HEK293T (cell line): Measurements from ENCODE around the gene UQCR11.

Experiments
- CTCF ChIA-PET: fragments of 350-600 bp; formaldehyde crosslinking; extraction: SDS; loops from one replicate; lab custom pipeline; 2021; ENCODE audit warnings: antibody characterized with exemption, inconsistent platforms; lab: Yijun Ruan, JAX
- POLR2A ChIA-PET: fragments of 350-600 bp; formaldehyde crosslinking; extraction: SDS; loops from one replicate; lab custom pipeline; 2020; ENCODE audit warnings: antibody characterized with exemption, inconsistent platforms; lab: Yijun Ruan, JAX
- DNase-seq: peaks from one replicate; pipeline ENCODE4 v3.0.0; 2012; ENCODE audit warnings: mixed read lengths; ENCODE audit errors: extremely low spot score
- ARNT ChIP-seq: fragments of 450-650 bp; IDR thresholded peaks from 2 replicates; pipeline ENCODE4 v1.6.1; 2017; ENCODE audit warnings: mild to moderate bottlenecking
- BHLHE40 ChIP-seq: fragments of 450-650 bp; IDR thresholded peaks from 2 replicates; pipeline ENCODE4 v1.6.1; 2016; ENCODE audit warnings: mild to moderate bottlenecking, moderate library complexity, borderline replicate concordance
- CTBP1 ChIP-seq: fragments of 450-650 bp; IDR thresholded peaks from 2 replicates; pipeline ENCODE4 v1.6.1; 2016; ENCODE audit warnings: borderline replicate concordance
- ELF4 ChIP-seq: fragments of 450-650 bp; IDR thresholded peaks from 2 replicates; pipeline ENCODE4 v1.6.1; 2017; ENCODE audit warnings: antibody characterized with exemption
- FOXA1 ChIP-seq: fragments of 450-650 bp; IDR thresholded peaks from 2 replicates; pipeline ENCODE4 v1.6.1; 2016; ENCODE audit warnings: mild to moderate bottlenecking
- FOXK2 ChIP-seq: fragments of 450-650 bp; IDR thresholded peaks from 2 replicates; pipeline ENCODE4 v1.6.1; 2016; ENCODE audit warnings: mild to moderate bottlenecking
- FOXM1 ChIP-seq: fragments of 450-650 bp; IDR thresholded peaks from 2 replicates; pipeline ENCODE4 v1.6.1; 2017; ENCODE audit warnings: mild to moderate bottlenecking, borderline replicate concordance
- HDGF ChIP-seq: fragments of 450-650 bp; IDR thresholded peaks from 2 replicates; pipeline ENCODE4 v1.6.1; 2017; ENCODE audit warnings: antibody characterized with exemption, borderline replicate concordance
- L3MBTL2 ChIP-seq: fragments of 450-650 bp; conservative IDR thresholded peaks from 2 replicates; pipeline ENCODE4 v1.6.1; 2016; ENCODE audit warnings: mild to moderate bottlenecking
- LEF1 ChIP-seq: fragments of 450-650 bp; IDR thresholded peaks from 2 replicates; pipeline ENCODE4 v1.6.1; 2017; ENCODE audit warnings: mild to moderate bottlenecking, borderline replicate concordance
- NFRKB ChIP-seq: fragments of 450-650 bp; IDR thresholded peaks from 2 replicates; pipeline ENCODE4 v1.6.1; 2016; ENCODE audit warnings: mild to moderate bottlenecking, moderate library complexity
- SP1 ChIP-seq: fragments of 450-650 bp; IDR thresholded peaks from 2 replicates; pipeline ENCODE4 v1.6.1; 2017
- SUZ12 ChIP-seq: fragments of 450-650 bp; IDR thresholded peaks from 2 replicates; pipeline ENCODE4 v1.6.1; 2016; ENCODE audit warnings: mild to moderate bottlenecking
- TARDBP ChIP-seq: fragments of 450-650 bp; IDR thresholded peaks from 2 replicates; pipeline ENCODE4 v1.6.1; 2016
- ZNF384 ChIP-seq: fragments of 450-650 bp; IDR thresholded peaks from 2 replicates; pipeline ENCODE4 v1.6.1; 2016
- TF ChIP-seq, protein P1 (sequence below): fragments of 450-650 bp; IDR thresholded peaks from 2 replicates; pipeline ENCODE4 v1.6.1; 2016

Gene UQCR11

DNA sequence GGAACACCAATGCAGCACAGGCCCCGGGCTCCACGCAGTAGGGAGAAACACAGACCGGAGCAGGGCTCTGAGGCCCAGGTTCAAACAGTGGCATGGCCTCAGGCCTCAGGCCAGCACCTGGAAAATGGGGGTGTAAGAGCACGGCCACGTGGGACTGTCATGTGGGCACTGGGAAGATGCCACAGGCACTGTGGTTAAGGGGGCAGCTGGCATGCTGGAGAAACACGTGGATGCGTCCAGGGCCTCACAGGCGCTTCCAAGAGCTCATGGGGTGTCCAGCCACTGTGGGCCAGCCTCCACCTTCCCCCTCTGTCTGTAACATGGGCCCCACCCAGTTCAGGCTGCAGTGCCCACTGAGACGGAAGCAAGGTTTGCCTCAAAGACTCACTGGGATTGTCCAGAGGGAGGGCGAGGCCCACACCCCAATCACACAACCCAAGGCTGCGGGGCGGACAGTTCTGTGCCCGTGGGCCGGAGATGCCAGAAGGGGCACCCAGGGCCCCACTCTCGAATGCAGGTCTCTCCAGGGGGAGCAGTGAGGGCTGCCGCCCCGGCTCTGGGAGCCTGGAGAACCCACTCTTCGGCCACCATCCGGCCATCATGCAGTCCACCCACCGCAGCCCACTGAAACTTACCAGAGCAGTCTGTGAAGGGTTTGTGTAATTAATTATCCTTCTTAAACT, 6.3 kb downstream of the UQCR11 start:
- no peak for DNase-seq
- no peak for TF ChIP-seq BHLHE40
- no peak for TF ChIP-seq FOXK2
- no peak for TF ChIP-seq LEF1
- TF ChIP-seq NFRKB = no peak
- TF ChIP-seq HDGF = no peak
- TF ChIP-seq FOXM1 = no peak
- no peak for TF ChIP-seq ARNT
- no peak for TF ChIP-seq FOXA1
- no peak for TF ChIP-seq L3MBTL2
- TF ChIP-seq SUZ12 = no peak
- TF ChIP-seq, protein P1, sequence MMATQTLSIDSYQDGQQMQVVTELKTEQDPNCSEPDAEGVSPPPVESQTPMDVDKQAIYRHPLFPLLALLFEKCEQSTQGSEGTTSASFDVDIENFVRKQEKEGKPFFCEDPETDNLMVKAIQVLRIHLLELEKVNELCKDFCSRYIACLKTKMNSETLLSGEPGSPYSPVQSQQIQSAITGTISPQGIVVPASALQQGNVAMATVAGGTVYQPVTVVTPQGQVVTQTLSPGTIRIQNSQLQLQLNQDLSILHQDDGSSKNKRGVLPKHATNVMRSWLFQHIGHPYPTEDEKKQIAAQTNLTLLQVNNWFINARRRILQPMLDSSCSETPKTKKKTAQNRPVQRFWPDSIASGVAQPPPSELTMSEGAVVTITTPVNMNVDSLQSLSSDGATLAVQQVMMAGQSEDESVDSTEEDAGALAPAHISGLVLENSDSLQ = no peak
- no peak for TF ChIP-seq ZNF384
- TF ChIP-seq CTBP1 = no peak
- TF ChIP-seq TARDBP = no peak
- TF ChIP-seq SP1 = no peak
- TF ChIP-seq ELF4 = no peak
- CTCF ChIA-PET = no interaction called here
- POLR2A ChIA-PET = no interaction called here

DNA sequence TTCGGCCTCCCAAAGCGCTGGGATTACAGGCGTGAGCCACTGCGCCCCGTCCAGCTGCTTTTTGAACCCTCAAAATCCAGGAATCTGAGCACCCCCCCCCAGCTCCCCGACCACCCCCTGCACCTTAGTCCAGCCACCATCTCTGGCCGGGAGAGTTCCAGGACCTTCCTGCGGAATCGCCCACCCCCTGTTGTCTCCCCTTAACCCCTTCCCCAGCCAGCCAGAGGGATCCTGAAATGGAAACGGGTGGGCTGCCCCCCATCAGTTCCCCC, 11.8 kb downstream of the UQCR11 start:
- POLR2A ChIA-PET = interaction anchor here (0.6 to 2.5 kb wide), 10 partner anchors 8 to 315 kb away, joined by 3 to 28 read pairs (median 4); partner anchors contain the start of gene UQCR11
- DNase-seq = no peak

DNA sequence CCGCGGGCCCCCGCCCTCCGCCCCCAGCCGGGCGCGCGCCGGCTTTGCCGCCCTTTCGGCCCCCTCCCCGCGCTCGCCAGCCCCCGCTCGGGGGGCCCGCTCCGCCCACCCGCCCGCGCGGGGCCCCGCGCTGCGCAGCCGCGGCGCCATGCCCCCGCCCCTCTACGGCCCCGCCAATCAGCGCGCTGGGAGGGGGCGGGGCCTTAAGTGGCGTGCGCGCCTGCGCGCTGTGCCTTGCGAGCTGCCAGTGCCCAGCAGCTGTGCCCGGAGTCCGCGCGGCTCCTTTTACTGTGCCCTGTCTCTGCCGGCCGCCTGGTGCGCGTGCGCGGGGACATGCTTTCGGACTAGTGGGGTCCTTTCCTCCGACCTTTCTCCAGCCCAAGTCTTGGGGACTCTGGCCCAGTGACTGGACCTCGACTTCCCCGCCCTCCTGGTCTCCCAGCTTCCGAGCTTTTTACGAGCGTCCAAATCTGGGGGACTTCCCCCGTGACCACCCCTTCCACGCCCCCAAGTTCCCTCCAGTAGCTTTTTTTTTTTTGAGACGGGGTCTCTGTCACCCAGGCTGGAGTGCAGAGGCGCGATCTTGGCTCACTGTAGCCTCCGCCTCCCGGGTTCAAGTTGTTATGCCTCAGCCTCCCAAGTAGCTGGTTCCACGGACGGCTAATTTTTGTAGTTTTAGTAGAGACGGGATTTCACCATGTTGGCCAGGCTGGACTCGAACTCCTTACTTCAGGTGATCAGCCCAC, 12.3 kb downstream of the UQCR11 start, which contains the start of gene MBD3:
MBD3 (minus strand) TSS at position 111 of the 746 bp plus-strand sequence. CDS start 234 bp downstream, outside the sequence.
- ChIA-PET CTCF (no interaction called here), POLR2A (interaction anchor here (0.6 to 2.5 kb wide), 12 partner anchors 9 to 314 kb away, joined by 3 to 28 read pairs (median 4); partner anchors contain the start of gene UQCR11)
- peak; percentile 96 for DNase-seq
- TF ChIP-seq ELF4 = no peak
- TF ChIP-seq NFRKB = no peak
- no peak for TF ChIP-seq FOXK2
- TF ChIP-seq, protein P1 = peak; percentile 73
- TF ChIP-seq FOXA1 = no peak
- TF ChIP-seq HDGF = no peak

More for the DNA sequence above, 11.8 kb downstream of the UQCR11 start:
- TF ChIP-seq LEF1 (no peak), FOXM1 (no peak), CTBP1 (no peak), FOXA1 (no peak), TARDBP (no peak), ELF4 (no peak), HDGF (no peak), L3MBTL2 (no peak), NFRKB (no peak), SP1 (no peak), SUZ12 (no peak), ZNF384 (no peak), ARNT (no peak), FOXK2 (no peak), BHLHE40 (no peak)
- TF ChIP-seq, protein P1 = no peak
- CTCF ChIA-PET = no interaction called here

DNA sequence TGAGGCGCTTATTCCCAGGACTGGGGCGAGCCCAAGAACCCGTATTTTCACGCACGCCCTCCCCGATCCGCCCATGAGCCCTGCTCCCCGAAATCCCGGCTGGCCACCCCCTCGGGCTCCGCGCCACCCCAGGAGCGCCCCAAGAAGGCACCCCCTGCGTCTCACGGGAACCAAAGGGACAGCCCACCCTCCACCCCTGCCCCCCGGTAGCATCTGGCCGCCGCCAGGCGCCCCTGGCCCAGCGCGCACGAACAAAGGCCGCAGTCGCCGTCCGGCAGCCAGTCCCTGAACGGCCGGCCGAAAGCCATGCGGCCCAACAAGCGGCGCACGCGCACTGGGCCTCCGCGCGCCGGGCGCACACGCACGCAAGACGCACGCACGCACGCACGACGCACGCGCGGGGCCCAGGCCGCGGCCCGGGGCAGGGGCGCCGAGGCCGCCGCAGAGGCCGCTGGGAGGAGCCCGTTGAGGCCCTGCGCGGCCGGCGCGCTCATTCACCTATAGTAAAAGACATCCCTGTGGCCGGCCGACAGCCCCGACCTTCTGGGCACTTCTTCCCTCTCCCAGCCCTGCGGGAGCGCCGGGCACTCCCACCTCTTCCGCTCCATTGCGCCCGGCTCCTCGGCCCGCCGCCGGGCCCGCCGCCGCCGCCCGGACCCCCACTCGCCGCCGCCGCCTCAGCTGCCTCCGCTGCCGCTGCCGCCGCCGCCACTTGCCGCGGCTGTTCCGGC, 13.1 kb downstream of the UQCR11 start:
- ChIA-PET POLR2A (interaction anchor here (0.8 to 2.7 kb wide), 11 partner anchors 10 to 73 kb away, joined by 3 to 28 read pairs (median 5); partner anchors contain the start of gene UQCR11), CTCF (no interaction called here)
- DNase-seq = peak; percentile 93
- TF ChIP-seq L3MBTL2 = peak; percentile 44; the same call in 1 of the 2 replicates
- TF ChIP-seq ARNT = peak; percentile 49; the same call in 1 of the 2 replicates
- no peak for TF ChIP-seq BHLHE40
- no peak for TF ChIP-seq FOXA1
- 0 out of 2 replicates have a peak, but pooled peaks have one; percentile 55 for TF ChIP-seq LEF1
- TF ChIP-seq FOXK2 = no peak
- no peak for TF ChIP-seq ZNF384
- TF ChIP-seq TARDBP = no peak
- peak; percentile 25; the same call in 1 of the 2 replicates for TF ChIP-seq FOXM1
- no peak for TF ChIP-seq CTBP1
- TF ChIP-seq, protein P1 = no peak
- peak; percentile 57 for TF ChIP-seq ELF4
- TF ChIP-seq SP1 = no peak
- no peak for TF ChIP-seq HDGF
- TF ChIP-seq NFRKB = no peak
- no peak for TF ChIP-seq SUZ12
